HG03469 (cell line): ENCODE results near the gene ZNF264.
"Not testable (repeated sequence)": the region's sequence is repeated elsewhere in the genome, so short reads cannot be mapped to it uniquely, and the experiment has no call there.

Source experiments
- ATAC-seq: cut with Tn5 transposase; IDR thresholded peaks from one replicate; pipeline ENCODE4 v1.9.1; 2021; ENCODE audit warnings: mild to moderate bottlenecking, moderate library complexity, moderate number of reproducible peaks; ENCODE audit not compliant: unreplicated experiment

The ZNF264 gene

GRCh38 chr19:57191141-57192076 lies at the start of gene ZNF264:
ZNF264 (plus strand) TSS chr19:57191500; CDS start chr19:57191914, 414 bp downstream.
- no peak for ATAC-seq

GRCh38 chr19:57141699-57142098 lies 49.6 kb upstream of the ZNF264 start:
- ATAC-seq = no peak

GRCh38 chr19:57152921-57153320 lies 38.4 kb upstream of the ZNF264 start:
- no peak for ATAC-seq

- no peak for ATAC-seq
Measured at GRCh38 chr19:57161985-57162539, 29.2 kb upstream of the ZNF264 start.

- no peak for ATAC-seq
Measured at GRCh38 chr19:57165846-57166245, 25.5 kb upstream of the ZNF264 start.

- no peak for ATAC-seq
Measured at GRCh38 chr19:57167385-57167784, 23.9 kb upstream of the ZNF264 start, which contains the start of gene DUXA. DUXA (minus strand) TSS chr19:57167485; CDS start chr19:57167443, 42 bp downstream.

GRCh38 chr19:57171551-57172081 lies 19.7 kb upstream of the ZNF264 start:
- ATAC-seq = no peak

- no peak for ATAC-seq
Measured at GRCh38 chr19:57190301-57190700, 999 bp upstream of the ZNF264 start.

GRCh38 chr19:57192077-57192420 lies 749 bp downstream of the ZNF264 start:
- no peak for ATAC-seq

GRCh38 chr19:57192993-57193392 lies 1.7 kb downstream of the ZNF264 start:
- no peak for ATAC-seq

GRCh38 chr19:57197874-57198273 lies 6.6 kb downstream of the ZNF264 start:
- ATAC-seq = not testable (repeated sequence)

GRCh38 chr19:57202160-57202559 lies 10.9 kb downstream of the ZNF264 start:
- ATAC-seq = no peak

GRCh38 chr19:57210381-57210780 lies 19.1 kb downstream of the ZNF264 start:
- no peak for ATAC-seq

- ATAC-seq = no peak
Measured at GRCh38 chr19:57212109-57212508, 20.8 kb downstream of the ZNF264 start.

- ATAC-seq = no peak
Measured at GRCh38 chr19:57227502-57227901, 36.2 kb downstream of the ZNF264 start.

GRCh38 chr19:57231686-57232085 lies 40.4 kb downstream of the ZNF264 start:
- ATAC-seq = no peak

- ATAC-seq = no peak
Measured at GRCh38 chr19:57233207-57233606, 41.9 kb downstream of the ZNF264 start.

- ATAC-seq = no peak
Measured at GRCh38 chr19:57239982-57240310, 48.6 kb downstream of the ZNF264 start.

- ATAC-seq = peak; percentile 66
Measured at GRCh38 chr19:57240311-57241090, 49.2 kb downstream of the ZNF264 start, which contains the start of gene ZNF805. ZNF805 (plus strand) TSS chr19:57240632; CDS start chr19:57240892, 260 bp downstream.

- ATAC-seq = no peak
Measured at GRCh38 chr19:57241176-57241575, 49.9 kb downstream of the ZNF264 start.

- no peak for ATAC-seq
Measured at GRCh38 chr19:57242821-57243220, 51.5 kb downstream of the ZNF264 start.
